Fibroblast of the aortic adventitia (primary cell): ENCODE results near the gene NAIF1. TPM values are rescaled to one million over a fixed set of nuclear protein-coding genes. Genes with fewer than 3 reads are reported as not detected.

Experiments used
- DNase-seq: peaks from one replicate; pipeline ENCODE4 v3.0.0-alpha.2; 2010; ENCODE audit warnings: low read depth
- H3K4me3 ChIP-seq: 2 replicates; pipeline ENCODE4 v1.5.1; 2011; ENCODE audit warnings: low read depth, mild to moderate bottlenecking, control low read depth, low read length, moderate library complexity
- total RNA-seq: library from RNA; depleted of rRNA; stranded (reverse); fragments of >200 nt; gene quantifications from 2 replicates; pipeline ENCODE4 v1.2.3, GENCODE V29; 2012; ENCODE audit warnings: low replicate concordance
- TF ChIP-seq, protein P1 (sequence below): IDR thresholded peaks from 2 replicates; pipeline ENCODE4 v1.5.1; 2011; ENCODE audit warnings: mild to moderate bottlenecking, low read length, control low read depth, inconsistent platforms; ENCODE audit not compliant: insufficient read depth

Gene NAIF1
- total RNA-seq, 1 donor = 7.5 TPM

DNA sequence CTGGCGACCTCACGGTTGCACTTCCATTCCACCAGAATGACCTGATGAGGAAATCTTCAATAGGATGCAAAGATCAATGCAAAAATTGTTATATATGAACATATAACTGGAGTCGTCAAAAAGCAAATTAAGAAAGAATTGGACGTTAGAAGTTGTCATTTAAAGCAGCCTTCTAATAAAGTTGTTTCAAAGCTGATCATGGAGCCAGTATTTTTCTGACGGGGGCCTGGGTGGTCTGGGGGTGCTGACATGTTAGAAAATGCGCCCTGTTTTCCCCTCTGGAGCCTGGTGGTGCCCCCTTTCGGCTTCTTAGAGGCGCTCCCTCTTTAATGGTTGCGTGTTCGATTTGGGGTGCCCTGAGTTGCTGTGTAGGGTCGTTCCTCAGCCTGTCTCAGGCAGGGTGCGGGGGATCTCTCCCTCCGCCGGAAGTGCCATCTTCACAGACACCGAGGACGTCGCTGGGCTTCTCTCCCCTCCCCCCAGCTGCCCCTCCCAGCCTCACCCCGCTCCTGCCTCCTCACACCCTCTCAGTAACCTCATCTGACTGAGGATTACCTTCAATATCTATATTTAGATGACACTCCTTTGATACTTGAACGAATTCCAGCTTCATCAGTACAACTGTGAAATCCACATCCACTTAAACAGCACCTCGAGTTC, 42.1 kb upstream of the NAIF1 start:
- TF ChIP-seq, protein P1, sequence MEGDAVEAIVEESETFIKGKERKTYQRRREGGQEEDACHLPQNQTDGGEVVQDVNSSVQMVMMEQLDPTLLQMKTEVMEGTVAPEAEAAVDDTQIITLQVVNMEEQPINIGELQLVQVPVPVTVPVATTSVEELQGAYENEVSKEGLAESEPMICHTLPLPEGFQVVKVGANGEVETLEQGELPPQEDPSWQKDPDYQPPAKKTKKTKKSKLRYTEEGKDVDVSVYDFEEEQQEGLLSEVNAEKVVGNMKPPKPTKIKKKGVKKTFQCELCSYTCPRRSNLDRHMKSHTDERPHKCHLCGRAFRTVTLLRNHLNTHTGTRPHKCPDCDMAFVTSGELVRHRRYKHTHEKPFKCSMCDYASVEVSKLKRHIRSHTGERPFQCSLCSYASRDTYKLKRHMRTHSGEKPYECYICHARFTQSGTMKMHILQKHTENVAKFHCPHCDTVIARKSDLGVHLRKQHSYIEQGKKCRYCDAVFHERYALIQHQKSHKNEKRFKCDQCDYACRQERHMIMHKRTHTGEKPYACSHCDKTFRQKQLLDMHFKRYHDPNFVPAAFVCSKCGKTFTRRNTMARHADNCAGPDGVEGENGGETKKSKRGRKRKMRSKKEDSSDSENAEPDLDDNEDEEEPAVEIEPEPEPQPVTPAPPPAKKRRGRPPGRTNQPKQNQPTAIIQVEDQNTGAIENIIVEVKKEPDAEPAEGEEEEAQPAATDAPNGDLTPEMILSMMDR = no peak
- no peak for DNase-seq

DNA sequence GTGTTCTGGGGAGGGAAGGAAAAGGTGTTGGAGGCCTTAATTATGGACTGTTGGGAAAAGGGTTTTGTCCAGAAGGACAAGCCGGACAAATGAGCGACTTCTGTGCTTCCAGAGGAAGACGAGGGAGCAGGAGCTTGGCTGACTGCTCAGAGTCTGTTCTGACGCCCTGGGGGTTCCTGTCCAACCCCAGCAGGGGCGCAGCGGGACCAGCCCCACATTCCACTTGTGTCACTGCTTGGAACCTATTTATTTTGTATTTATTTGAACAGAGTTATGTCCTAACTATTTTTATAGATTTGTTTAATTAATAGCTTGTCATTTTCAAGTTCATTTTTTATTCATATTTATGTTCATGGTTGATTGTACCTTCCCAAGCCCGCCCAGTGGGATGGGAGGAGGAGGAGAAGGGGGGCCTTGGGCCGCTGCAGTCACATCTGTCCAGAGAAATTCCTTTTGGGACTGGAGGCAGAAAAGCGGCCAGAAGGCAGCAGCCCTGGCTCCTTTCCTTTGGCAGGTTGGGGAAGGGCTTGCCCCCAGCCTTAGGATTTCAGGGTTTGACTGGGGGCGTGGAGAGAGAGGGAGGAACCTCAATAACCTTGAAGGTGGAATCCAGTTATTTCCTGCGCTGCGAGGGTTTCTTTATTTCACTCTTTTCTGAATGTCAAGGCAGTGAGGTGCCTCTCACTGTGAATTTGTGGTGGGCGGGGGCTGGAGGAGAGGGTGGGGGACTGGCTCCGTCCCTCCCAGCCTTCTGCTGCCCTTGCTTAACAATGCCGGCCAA, 41.3 kb upstream of the NAIF1 start:
- no peak for DNase-seq
- TF ChIP-seq, protein P1 = no peak
- no peak overlapping the region for H3K4me3 ChIP-seq

More for the DNA sequence above, 42.1 kb upstream of the NAIF1 start:
- no peak overlapping the region for H3K4me3 ChIP-seq

DNA sequence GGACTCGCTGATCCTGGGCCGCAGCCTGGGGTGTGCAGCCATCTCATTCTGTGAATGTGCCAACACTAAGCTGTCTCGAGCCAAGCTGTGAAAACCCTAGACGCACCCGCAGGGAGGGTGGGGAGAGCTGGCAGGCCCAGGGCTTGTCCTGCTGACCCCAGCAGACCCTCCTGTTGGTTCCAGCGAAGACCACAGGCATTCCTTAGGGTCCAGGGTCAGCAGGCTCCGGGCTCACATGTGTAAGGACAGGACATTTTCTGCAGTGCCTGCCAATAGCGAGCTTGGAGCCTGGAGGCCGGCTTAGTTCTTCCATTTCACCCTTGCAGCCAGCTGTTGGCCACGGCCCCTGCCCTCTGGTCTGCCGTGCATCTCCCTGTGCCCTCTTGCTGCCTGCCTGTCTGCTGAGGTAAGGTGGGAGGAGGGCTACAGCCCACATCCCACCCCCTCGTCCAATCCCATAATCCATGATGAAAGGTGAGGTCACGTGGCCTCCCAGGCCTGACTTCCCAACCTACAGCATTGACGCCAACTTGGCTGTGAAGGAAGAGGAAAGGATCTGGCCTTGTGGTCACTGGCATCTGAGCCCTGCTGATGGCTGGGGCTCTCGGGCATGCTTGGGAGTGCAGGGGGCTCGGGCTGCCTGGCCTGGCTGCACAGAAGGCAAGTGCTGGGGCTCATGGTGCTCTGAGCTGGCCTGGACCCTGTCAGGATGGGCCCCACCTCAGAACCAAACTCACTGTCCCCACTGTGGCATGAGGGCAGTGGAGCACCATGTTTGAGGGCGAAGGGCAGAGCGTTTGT, 40.5 kb upstream of the NAIF1 start:
- no peak overlapping the region for H3K4me3 ChIP-seq
- DNase-seq = no peak
- TF ChIP-seq, protein P1 = no peak

DNA sequence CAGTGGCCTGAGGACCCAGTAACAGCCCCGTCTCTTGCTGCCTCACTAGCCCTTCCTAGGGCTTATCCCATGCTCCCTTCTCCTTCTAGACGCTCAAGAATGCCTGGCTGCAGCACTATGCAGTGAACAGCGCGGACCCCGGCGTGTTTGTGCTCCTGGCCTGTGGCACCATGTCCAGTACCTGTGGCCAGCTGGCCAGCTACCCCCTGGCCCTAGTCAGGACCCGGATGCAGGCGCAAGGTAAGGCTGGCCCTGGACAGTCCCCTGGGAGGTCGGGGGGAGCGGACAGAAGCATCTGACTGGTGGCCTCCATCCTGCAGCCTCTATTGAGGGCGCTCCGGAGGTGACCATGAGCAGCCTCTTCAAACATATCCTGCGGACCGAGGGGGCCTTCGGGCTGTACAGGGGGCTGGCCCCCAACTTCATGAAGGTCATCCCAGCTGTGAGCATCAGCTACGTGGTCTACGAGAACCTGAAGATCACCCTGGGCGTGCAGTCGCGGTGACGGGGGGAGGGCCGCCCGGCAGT, 39.9 kb upstream of the NAIF1 start:
- TF ChIP-seq, protein P1 = no peak
- DNase-seq = no peak
- no peak overlapping the region for H3K4me3 ChIP-seq

DNA sequence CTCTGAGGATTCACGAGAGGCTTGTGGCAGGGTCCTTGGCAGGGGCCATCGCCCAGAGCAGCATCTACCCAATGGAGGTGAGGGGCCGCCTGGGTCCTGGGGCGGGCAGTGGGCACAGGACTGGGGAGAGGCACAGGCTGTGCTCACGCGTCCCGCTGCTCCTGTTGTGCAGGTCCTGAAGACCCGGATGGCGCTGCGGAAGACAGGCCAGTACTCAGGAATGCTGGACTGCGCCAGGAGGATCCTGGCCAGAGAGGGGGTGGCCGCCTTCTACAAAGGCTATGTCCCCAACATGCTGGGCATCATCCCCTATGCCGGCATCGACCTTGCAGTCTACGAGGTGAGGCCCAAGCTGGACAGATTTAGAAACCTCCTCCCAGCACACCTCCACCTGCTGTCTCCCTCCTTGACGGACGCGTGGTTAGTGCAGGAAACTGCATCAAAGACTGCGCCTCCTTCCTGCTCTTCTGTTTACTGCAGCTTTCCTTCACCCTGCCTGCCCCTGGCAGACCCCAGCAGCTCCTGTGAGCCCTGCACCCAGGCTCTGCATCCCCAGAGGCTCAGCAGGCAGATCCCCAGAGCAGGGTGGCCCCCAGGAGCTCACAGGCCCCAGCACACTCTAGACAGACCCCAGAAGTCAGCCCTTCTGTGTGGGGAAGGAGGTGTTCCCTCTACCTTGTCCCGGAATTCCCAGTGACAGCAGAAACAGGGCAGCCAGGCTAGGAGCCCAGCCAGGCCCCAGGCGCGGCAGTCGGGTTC, 39.2 kb upstream of the NAIF1 start:
- no peak for DNase-seq
- H3K4me3 ChIP-seq = no peak overlapping the region
- TF ChIP-seq, protein P1 = no peak
